Measurements from ENCODE around the gene CDON.
"Not testable (repeated sequence)": the region's sequence is repeated elsewhere in the genome, so short reads cannot be mapped to it uniquely, and the experiment has no call there.

Gene CDON

DNA sequence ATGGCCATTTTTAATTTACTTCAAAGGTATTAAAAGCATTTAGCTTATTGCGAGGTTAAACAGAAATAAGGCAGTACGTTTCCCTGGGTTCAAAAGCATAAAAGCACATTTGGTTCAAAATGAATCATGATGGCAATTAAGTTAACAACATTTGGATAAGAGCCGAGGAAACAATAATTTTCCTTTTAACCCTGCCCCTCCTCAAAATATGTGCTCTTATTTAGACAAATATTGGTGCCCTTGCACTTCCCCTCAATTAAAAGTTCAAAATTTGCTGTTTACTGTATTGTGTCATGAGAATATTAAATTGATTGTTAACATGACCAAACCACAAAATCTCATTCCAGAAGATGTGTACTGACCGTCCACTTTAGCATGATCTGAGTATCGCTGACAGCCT is 68.2 kb downstream of the CDON start:
- DNase-seq: no peak

DNA sequence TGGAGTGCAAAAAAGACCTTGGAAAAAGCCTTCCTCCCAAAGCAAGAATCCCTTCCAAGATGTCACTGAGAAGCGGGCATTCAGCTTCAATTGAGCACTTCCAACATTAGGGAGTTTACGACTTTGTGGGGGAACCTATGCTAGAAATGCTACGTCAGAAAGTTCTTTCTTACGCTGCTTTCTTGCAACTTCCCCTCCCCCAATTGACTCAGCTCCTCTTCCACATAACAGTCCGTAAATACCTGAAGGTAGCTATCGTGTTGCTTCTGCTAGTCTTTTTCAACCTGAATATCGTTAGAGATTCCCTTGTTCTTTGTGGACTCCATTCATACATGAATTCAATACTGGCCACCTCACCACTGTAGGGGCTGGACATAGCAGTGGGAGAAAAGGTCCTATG is 69.8 kb downstream of the CDON start:
- DNase-seq: no peak

DNA sequence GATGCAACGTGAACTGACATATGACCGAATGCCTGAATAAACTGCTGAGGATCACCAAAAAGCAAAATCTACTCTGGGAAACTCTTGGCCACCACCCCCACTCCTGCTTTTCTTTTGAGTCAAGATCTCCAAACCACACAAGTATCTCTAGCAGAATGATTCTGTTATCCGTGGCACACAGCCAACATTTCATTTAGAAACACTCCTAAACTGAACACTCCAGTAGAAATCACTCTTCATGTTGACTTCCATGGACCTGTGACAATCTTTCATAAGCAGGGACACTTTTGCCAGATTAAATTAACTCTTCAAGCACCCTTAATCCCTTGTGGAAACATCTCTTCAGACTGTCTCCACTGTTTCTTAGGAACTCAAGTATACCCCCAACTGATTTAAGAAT is 72.4 kb downstream of the CDON start:
- no peak for DNase-seq

DNA sequence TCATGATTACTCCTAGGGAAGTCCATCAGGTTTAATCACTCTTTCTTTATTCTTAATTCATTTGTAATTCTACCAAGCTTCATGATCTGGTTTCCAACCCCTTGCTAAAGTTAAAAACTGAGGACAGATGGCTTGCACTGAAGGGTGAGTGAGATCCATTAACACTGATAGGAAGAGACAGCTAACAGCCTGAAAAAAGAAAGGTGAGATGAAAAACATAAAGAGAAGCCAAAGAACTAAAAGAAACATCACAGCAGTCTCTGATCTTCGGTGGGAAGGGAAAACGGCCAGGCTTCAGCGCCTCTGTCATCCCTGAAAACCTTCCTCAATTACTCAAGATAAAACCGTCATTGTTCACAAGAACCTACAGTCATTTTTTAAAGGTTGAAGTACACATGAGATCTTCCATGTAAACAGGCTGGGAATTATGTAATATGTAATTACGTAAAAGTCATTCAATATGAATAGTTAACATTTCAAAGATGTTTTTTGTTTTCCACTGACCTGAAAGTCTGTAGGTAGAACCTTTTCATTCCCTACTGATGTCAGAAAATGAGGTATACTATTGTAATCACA is 75.5 kb downstream of the CDON start:
- no peak for DNase-seq

DNA sequence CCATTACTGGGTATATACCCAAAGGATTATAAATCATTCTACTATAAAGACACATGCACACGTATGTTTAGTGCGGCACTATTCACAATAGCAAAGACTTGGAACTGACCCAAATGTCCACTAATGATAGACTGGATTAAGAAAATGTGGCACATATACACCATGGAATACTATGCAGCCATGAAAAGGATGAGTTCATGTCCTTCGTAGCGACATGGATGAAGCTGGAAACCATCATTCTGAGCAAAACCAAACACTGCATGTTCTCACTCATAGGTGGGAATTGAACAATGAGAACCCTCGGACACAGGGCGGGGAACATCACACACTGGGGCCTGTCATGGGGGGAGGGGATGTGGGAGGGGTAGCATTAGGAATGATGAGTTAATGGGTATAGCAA is 76.7 kb downstream of the CDON start:
- DNase-seq: not testable (repeated sequence)

DNA sequence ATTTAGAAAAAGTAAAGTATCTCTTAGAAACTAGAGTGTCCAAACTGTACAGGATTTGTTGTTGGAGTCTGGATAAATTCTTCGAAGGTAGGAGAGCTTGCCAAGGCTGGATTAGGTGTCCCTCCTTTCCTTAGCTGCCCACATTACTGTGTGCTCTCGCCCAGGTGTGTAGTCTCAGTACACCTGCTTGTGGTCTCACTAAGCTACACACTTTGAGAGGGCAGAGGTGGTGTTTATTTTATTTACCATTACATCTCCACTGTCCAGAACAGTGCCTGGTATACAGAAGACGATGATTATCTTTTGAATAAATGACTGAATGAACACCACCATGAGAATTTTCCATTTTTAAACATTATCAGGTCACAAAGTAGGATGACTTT is 80.3 kb downstream of the CDON start:
- no peak for DNase-seq

DNA sequence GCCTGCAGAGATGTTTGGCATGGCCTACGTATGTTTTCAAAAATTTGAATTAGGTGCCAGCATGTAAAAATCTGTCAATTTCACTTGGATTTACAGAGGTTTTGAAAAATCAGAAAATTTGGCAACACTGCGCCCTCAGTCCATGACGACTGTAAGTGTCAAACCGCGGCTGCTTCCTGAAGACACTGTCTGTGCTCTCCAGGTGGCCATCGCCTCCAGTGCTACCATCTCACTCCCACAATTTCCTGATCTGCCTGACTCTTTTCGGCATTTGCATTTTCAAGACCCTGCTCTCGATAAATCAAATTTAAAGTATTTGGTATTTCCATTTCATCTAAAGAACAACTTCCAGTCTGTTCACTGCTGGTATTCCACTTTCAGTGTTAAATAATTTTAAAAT is 82.2 kb downstream of the CDON start:
- DNase-seq: no peak

DNA sequence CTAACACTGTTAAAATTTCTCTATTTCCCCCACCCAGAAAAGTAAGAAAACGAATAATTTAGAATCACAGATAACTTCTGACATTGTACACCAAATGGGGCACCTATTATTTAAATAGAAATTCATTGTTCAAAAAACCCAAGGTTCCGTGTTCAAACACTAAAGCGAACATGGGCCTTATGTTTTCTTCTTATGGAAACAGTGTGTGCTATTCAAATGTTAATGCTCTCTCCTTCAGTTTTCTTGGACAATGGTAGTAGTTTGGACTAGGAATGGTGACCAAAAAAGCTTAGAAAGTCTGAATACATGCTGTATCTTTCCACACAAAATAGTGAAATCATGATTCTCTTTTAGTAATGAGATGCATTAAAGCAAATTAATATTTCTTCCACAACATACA is 83.2 kb downstream of the CDON start:
- DNase-seq: no peak

DNA sequence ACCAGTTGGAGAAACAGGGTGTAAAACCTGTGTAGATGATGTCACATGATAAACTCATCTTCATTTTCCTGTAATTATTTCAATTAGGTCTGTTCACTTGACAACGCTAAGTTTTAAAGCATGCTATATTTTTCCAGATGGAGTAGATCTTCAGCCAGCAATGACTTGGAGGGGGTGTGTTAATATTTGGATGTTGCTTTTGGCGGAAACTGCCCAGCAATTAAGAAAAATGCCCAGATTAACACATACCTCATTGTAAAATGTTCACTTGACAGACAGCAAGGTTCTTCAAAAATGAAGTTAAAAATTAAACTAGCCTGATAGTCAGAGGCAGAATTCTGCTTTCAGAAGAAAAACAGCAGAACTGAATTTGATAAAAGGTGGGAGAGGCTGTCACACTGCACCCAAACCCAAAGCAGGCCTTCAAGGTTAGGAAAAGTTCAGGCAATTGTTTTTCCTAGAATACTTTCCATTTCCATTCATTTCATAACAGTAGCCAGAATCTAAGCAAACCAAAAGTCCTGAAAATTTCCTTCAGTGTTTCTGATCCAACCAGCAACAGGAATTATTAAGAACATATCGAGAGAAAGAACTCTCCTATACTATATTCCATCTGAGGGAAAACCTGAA is 83.8 kb downstream of the CDON start:
- no peak for DNase-seq

DNA sequence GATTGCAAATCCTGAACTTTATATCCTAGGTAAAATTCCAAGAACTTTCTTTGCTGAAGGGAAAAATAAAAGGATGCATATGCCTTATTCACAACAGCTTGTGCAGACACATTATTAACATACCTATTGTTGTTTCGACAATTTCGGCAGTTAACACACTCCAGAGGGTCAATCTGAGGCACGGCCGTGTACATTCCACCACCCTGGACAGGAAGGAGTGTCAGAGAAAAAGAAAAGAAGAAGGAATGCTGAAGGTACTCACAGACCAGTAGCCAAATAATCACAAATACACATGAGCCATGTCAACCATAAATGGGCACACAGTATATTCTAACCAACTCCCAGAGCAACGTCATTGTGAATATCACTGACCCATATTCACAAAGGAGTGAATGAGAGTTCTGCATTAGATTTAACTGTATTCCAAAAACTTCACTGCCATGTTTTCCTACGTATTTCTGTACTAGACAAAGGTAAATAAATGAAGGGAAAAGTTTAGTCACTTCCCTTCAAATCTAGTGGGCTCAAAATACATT is 84.4 kb downstream of the CDON start:
- DNase-seq: no peak

DNA sequence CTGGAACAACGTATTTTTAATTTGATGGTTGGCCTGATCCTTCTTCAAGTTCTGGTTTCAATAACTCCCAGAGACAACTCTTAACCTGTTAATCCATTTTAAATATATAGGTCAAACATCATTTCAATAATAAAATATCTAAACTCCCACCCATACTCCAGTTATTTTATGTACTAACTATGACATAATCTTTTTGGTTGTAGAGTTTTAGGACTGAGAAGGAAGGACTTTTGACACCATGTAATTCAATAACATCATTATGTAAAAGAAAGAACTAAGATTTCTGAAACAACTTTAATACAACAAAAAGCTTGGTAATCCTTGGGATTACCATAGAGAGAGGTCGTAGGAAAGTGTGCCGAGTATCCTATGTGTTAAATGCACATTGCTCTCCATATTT is 85.3 kb downstream of the CDON start:
- no peak for DNase-seq

DNA sequence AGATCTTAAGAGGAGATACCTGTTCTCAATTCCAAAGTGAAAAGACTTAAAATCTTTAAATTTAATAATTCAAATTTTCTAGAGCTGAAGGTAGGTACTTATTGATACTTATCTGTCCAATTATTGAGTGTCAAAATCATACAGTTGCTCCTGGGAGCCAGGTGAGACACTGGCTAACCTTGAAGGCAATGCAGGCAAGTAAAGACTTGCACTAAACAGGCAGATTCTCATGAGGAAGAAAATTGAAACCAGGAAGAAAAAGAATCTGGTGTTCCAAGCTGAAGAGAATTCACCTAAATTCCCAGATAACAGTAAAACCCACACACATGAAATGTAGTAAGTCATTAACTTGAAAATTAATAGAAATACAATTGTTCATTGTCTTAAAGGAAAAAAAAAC is 86.5 kb downstream of the CDON start:
- no peak for DNase-seq

DNA sequence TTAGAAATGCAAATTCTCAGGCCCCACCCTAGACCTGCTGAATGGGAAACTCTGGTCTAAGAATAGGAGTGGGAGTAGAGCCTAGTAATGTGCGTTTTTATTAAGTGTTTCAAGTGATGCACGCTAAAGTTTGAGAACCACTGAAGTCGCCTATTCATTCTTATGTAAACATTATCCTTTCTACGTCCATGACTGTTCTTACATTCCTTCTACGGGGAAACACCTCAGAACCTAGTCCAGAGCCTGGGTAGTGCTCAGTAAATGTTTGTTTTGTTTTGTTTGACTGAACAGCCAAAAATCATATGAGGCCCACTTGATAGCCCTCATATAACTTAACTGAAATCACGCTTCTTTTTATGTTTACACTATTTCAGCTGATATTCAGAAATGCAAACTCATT is 87.0 kb downstream of the CDON start:
- no peak for DNase-seq

DNA sequence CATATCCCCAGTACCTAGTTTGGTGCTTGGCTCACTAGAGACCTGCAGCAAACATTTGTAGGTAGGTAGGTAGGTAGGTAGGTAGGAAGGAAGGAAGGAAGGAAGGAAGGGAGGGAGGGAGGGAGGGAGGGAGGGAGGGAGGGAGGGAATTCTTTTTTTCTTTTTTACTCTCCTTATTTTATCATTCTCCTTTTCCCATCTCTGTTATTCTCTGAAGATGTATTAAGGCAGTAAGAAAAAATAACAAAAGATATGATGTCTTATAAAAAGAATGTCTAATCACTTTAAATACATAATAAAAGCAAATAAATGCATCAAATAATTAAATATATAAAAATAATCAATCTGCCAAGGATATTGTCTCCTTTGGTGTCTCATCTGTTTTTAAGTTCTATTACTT is 88.4 kb downstream of the CDON start:
- DNase-seq: no peak

DNA sequence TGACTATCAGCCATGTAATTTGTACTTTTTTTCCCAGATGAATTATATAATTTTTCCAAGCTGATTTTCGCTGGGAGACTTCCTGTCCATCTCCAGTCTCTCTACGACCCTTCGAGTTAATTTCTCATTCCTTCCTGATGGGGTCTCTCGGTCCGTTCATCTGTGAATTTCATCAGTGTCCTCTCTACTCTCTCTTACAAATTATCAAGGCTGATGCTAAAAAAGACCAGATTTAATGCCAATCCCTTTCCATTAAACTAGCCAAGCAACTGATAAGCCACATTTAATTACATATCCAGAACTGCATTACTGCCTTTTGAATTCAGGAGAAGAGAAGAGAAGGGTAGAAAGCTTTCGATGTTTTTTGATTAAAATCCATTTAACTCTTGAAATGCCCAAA is 91.0 kb downstream of the CDON start:
- DNase-seq: no peak

DNA sequence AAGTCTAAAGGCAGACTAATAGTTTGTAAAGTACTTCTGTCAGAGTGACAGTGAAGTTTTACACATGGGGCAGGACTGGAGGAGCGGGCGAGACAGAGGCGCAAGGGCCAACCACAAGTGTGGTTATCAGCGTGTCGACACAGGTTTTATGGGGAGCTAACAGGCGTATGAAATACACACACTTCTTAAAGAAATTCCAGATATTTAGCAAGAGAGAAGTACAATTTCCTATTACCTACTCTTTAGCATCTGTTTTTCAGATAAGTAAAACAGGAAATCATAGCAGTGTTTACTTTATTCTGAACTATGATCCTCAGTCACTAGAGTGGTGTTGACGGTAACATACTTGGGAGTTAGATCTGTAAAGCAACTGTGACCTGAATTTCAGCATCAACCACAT is 94.3 kb downstream of the CDON start:
- DNase-seq: no peak

DNA sequence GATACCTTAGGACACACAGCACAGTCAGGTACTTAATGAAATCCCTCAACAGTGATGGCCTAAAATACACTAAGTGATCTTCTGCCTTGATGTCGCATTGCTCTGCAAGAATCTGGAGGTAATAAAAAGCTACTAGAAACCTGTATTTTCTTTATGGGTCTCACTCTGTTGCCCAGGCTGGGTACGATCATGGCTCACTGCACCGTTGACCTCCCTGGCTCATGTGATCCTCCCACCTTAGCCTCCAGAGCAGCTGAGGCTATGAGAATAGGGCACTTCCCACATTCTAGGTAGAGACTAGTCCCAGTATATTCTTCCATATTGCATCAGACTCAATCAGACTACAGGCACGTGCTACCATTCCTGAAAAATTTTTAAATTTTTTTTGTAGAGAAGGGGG is 95.2 kb downstream of the CDON start:
- no peak for DNase-seq

DNA sequence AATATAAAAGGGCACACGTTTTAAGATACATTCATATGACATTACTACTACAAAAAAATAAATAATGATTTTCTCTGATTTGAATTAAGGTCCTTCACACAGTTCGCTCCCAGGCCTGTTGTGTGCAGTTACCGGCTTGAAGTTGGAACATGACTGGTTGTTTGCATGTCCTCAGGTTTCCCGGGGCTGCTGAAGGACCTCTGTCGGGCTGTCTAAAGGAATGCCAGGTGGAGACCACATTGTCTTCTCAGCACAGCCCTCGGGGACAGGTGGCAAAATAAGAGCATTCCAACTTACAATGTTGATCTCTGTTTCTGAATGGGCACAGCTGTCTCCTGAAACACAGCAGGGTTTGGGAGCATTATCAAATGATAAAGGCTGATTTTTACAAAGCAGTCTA is 101.9 kb downstream of the CDON start:
- no peak for DNase-seq

DNA sequence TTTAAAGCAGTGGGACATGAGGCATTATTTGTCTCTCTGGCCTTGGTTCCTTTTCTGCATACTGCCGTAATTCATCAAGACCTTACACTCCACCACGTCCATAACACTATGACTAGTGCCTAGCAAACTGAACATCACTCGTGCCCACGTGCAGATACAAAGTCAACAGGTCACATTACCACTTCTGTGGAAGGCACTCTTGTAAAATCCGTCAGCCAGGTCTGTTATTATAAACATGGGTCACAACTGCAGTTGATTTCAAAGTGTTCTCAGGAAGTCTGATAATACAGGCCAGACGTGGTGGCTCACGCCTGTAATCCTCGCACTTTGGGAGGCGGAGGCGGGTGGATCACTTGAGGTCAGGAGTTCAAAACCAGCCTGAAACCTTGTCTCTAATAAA is 102.7 kb downstream of the CDON start:
- no peak for DNase-seq

DNA sequence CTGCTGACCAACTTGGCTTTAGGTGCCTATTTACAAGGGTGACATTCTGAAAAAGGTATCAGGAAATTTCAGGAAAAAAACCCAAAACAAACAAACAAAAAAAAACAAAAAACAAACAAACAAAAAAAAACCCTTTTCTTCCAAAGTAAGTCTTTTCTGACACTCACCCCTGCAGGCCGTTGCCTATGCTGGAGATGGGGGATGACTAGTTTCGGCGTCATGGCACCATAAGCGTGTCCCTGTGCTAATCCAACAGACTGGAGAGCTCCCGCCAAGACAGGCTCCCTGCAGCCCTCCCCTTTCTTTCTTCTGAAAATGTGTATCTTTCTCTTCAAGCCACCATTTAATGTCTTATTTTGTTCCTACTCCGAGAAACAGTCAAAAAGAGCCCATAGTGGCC is 103.2 kb downstream of the CDON start:
- DNase-seq: no peak

DNA sequence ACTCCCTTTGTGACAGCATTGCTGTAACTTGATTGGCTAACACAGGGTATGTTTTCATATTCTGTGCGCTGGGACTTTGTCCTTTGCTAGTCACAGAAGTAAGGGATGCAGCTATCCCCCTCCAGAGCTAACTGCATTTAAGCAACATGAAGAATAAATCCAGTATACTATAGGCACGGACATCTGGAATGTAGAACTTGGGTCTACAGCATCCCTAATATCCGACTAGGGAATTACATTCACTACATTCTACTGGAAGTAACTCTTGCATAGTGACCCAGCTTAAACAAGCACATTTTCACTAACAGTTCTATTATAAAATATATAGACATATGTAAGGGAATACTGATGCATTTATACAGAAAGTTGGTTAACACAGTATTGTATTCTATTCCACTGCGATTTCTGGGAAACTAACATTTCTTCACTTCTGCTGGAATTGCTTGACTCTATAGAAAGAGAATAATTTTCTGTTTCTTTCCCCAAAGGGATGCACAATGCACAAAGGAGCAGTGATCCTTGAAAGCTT is 103.7 kb downstream of the CDON start:
- DNase-seq: no peak

DNA sequence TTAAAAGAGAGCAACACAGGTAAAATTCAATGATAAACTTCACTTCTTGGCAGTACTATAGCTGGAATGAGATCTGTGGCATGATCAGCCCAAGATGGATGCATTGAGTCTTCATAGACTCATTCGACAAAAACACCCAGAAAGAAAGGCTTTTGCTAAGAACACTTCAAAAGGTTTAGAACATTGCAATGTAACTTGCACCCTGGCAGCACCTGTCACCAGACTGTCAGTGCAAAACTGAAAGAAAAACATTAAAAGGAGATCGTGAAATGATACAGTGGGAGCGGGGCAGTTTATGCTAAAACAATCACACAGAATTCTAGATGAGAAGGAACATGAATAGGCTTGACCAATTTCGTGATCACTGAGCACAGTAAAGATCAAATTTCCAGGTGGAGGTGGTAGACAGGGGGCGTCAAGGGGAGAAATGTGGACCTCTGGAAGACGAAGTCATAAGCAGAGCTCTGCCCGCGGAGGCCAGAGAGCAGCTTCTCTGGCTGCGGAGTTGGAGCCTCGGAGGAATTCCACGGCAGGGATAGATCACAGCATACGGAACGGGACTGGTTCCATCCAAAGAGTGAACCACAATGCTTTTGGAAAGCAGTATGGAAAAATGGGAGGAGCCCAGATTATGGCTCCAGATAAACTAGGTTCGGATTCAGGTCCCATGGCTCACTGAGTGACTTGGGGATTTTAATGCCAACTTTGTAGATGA is 104.9 kb downstream of the CDON start:
- DNase-seq: no peak

DNA sequence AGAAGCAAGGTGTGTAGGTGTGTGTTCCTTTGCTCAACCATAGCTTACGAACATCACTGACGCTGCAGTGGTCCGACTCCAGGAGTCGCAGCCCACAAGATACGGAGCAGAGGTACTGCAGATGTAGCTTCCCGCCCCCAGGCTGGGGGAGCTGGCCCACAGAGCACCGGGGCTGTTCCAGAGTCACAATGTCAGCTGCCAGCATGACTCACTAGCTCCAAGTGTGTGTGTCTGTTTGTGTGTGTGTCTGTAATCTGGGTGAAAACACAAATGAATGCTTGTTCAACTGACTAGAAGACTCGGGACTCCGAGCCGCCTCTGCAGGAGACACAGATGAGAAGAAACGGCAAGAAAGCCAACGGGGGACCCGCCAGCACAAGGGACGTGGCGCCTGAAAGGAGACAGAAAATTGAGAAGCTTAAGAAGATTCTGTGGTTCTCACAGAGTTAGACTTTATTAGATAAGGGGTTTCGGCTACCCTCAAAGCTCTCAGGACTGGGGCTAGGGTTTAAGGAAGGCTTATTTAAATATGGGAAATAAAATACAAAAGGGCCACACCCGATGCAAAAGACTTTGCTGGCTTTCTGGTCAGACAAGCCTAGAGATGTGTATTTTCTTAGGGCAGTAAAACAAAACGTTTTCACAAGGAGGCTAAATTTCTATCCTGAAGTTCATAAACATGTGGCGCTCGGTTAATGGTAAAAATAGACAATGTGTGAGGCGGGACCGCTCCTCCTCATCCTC is 106.1 kb downstream of the CDON start:
- no peak for DNase-seq

DNA sequence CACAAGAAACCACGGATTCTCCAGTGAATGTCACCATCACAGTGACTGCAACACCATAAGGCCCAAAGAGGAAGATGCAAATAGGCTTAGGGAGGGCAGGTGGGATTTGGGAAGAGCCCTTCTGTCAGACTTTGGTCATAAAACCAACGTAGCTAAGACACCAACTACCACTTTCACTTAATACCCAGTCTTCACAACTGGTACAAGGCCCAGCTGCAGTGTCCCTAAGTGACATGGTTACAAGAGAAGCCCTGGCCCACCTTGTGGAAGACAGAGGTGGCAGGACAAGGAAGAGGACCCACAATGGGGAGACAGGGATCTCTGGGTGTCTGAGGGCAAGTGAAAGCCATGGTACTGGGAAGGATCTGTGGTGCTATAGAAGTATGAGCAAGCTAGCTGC is 106.8 kb downstream of the CDON start:
- no peak for DNase-seq

All from hippocampal formation (tissue), 2 donors.